Hepatocyte (in vitro differentiated cells): Measurements from ENCODE around the gene PPP1R1C. TPM values are rescaled to one million over a fixed set of nuclear protein-coding genes. Genes with fewer than 3 reads are reported as not detected.

Source experiments
- DNase-seq: peaks from one replicate; pipeline ENCODE4 v3.0.0-alpha.2; 2016; ENCODE audit warnings: low spot score
- H2AFZ ChIP-seq: fragments of 200-600 bp; sonication (generic); 2 replicates; pipeline ENCODE4 v1.6.0; 2016; ENCODE audit warnings: antibody characterized with exemption, mild to moderate bottlenecking
- H3K27ac ChIP-seq: fragments of 200-600 bp; sonication (generic); 2 replicates; pipeline ENCODE4 v1.5.1; 2016; ENCODE audit warnings: mild to moderate bottlenecking
- H3K27me3 ChIP-seq: fragments of 200-600 bp; sonication (generic); 2 replicates; pipeline ENCODE4 v1.6.1; 2016
- H3K36me3 ChIP-seq: fragments of 200-600 bp; sonication (generic); replicated peaks from 2 replicates; pipeline ENCODE4 v1.5.1; 2016; ENCODE audit warnings: low read depth; ENCODE audit not compliant: insufficient read depth
- H3K4me1 ChIP-seq: fragments of 200-600 bp; sonication (generic); 2 replicates; pipeline ENCODE4 v1.5.1; 2016; ENCODE audit warnings: mild to moderate bottlenecking, moderate library complexity; ENCODE audit not compliant: insufficient read depth
- H3K4me2 ChIP-seq: fragments of 200-600 bp; sonication (generic); 2 replicates; pipeline ENCODE4 v1.6.0; 2016
- H3K4me3 ChIP-seq: fragments of 200-600 bp; sonication (generic); 2 replicates; pipeline ENCODE4 v1.5.1; 2016; ENCODE audit warnings: mild to moderate bottlenecking
- H3K79me2 ChIP-seq: fragments of 200-600 bp; sonication (generic); 2 replicates; pipeline ENCODE4 v1.6.0; 2017; ENCODE audit warnings: mild to moderate bottlenecking
- H3K9me2 ChIP-seq: fragments of 200-600 bp; sonication (generic); replicated peaks from 2 replicates; pipeline ENCODE4 v1.6.0; 2017; ENCODE audit warnings: mild to moderate bottlenecking; ENCODE audit not compliant: insufficient read depth
- H3K9me3 ChIP-seq: fragments of 200-600 bp; sonication (generic); 2 replicates; pipeline ENCODE4 v1.5.1; 2016; ENCODE audit warnings: low read depth, mild to moderate bottlenecking
- H4K20me1 ChIP-seq: fragments of 200-600 bp; sonication (generic); 2 replicates; pipeline ENCODE4 v1.6.0; 2016; ENCODE audit warnings: mild to moderate bottlenecking; ENCODE audit not compliant: insufficient read depth, poor library complexity, severe bottlenecking
- CTCF ChIP-seq: fragments of 200-600 bp; sonication (generic); IDR thresholded peaks from 2 replicates; pipeline ENCODE4 v1.5.1; 2016; ENCODE audit warnings: antibody characterized with exemption, mild to moderate bottlenecking; ENCODE audit not compliant: poor library complexity
- EZH2 ChIP-seq: fragments of 200-600 bp; sonication (generic); IDR thresholded peaks from 2 replicates; pipeline ENCODE4 v1.6.1; 2016; ENCODE audit warnings: antibody characterized with exemption, mild to moderate bottlenecking, borderline replicate concordance
- EZH2phosphoT487 ChIP-seq: fragments of 200-600 bp; sonication (generic); IDR thresholded peaks from one replicate; pipeline ENCODE4 v1.6.1; 2018; ENCODE audit warnings: antibody characterized with exemption, mild to moderate bottlenecking, low read depth, moderate library complexity; ENCODE audit not compliant: unreplicated experiment, severe bottlenecking
- WGBS: methylation state at CpG from one replicate; pipeline ENCODE4 v1.1.6; 2016; ENCODE audit warnings: low lambda C conversion rate; ENCODE audit errors: missing lambda C conversion rate; 5-methylcytosine and 5-hydroxymethylcytosine counted together
- polyA plus RNA-seq: library from polyadenylated mRNA; unstranded; fragments of >200 nt; fragmentation: Nextera tagmentation; extraction: Ambion mirVana; gene quantifications from 2 replicates; pipeline ENCODE4 v1.2.1, GENCODE V29; 2016
- total RNA-seq: library from RNA; depleted of rRNA; stranded (reverse); fragments of >200 nt; gene quantifications from 2 replicates; pipeline ENCODE4 v1.2.3, GENCODE V29; 2014

Gene PPP1R1C
- total and polyA plus RNA-seq, 2 experiments from 2014 or later, result 8.4 to 10.7 TPM

GRCh38 chr2:182015334-182016109 is 29.9 kb downstream of the PPP1R1C start:
- Histone ChIP-seq H3K4me2 (no peak overlapping the region), H2AFZ (no peak overlapping the region), H3K27ac (no peak overlapping the region), H3K4me3 (no peak overlapping the region), H3K4me1 (no peaks in the 10 kb centered on the region), H3K9me2 (no peaks in the 10 kb centered on the region), H3K27me3 (no peaks in the 10 kb centered on the region), H3K9me3 (peaks cover under 1% of the 10 kb centered on the region), H3K79me2 (no peaks in the 10 kb centered on the region), H4K20me1 (no peaks in the 10 kb centered on the region), H3K36me3 (no peaks in the 10 kb centered on the region)
- DNase-seq, result no peak
- TF ChIP-seq CTCF (no peak), EZH2phosphoT487 (no peak), EZH2 (no peak)
- WGBS, result 93% methylated on average over 5 of the region's 5 CpGs

- Histone ChIP-seq H3K36me3 (no peaks in the 10 kb centered on the region), H3K27me3 (no peaks in the 10 kb centered on the region), H3K4me1 (no peaks in the 10 kb centered on the region), H2AFZ (no peak overlapping the region), H3K4me3 (no peak overlapping the region), H3K27ac (no peak overlapping the region), H4K20me1 (no peaks in the 10 kb centered on the region), H3K9me2 (no peaks in the 10 kb centered on the region), H3K79me2 (no peaks in the 10 kb centered on the region), H3K4me2 (no peak overlapping the region), H3K9me3 (no peaks in the 10 kb centered on the region)
- WGBS, result 95% methylated on average over 1 of the region's 1 CpG
- no peak for TF ChIP-seq CTCF
- DNase-seq, result no peak
These were observed 32.6 kb downstream of the PPP1R1C start for GRCh38 chr2:182018218-182018617.

GRCh38 chr2:182019731-182020130 is 34.1 kb downstream of the PPP1R1C start:
- Histone ChIP-seq H3K27me3 (no peaks in the 10 kb centered on the region), H3K9me3 (peaks cover 8% of the 10 kb centered on the region), H3K27ac (no peak overlapping the region), H3K4me3 (no peak overlapping the region), H3K36me3 (no peaks in the 10 kb centered on the region), H3K4me2 (no peak overlapping the region), H4K20me1 (no peaks in the 10 kb centered on the region), H3K79me2 (no peaks in the 10 kb centered on the region), H3K4me1 (no peaks in the 10 kb centered on the region), H2AFZ (no peak overlapping the region), H3K9me2 (no peaks in the 10 kb centered on the region)
- DNase-seq, result no peak
- WGBS, result 85% methylated on average over 2 of the region's 2 CpGs
- TF ChIP-seq EZH2 (no peak), EZH2phosphoT487 (no peak), CTCF (no peak)
